Stimulated activated CD4-positive, alpha-beta T cell treated with anti-CD3 and anti-CD28 coated beads, Interleukin-15, amount 100 ng/mL, for 24 hours (primary cell): ENCODE data around the gene KERA.
"Not testable (repeated sequence)": the region's sequence is repeated elsewhere in the genome, so short reads cannot be mapped to it uniquely, and the experiment has no call there.

ENCODE experiments used
- DNase-seq: peaks from one replicate; pipeline ENCODE4 v3.0.0-alpha.2; 2020

KERA gene

GRCh38 chr12:91057368-91058165 lies at the start of gene KERA:
Gene KERA (minus strand): TSS chr12:91058024. CDS start chr12:91056281, 1,743 bp downstream.
- DNase-seq: no peak

GRCh38 chr12:91106283-91106682 lies 48.5 kb upstream of the KERA start:
- DNase-seq: no peak

- no peak for DNase-seq
These were observed 48.0 kb upstream of the KERA start for GRCh38 chr12:91105807-91106206.

- no peak for DNase-seq
These were observed 47.1 kb upstream of the KERA start for GRCh38 chr12:91104812-91105466.

GRCh38 chr12:91103624-91104023 lies 45.8 kb upstream of the KERA start:
- DNase-seq: no peak

- DNase-seq: no peak
These were observed 45.3 kb upstream of the KERA start for GRCh38 chr12:91103101-91103500.

GRCh38 chr12:91100906-91101305 lies 43.1 kb upstream of the KERA start:
- DNase-seq: no peak

GRCh38 chr12:91099836-91100235 lies 42.0 kb upstream of the KERA start:
- no peak for DNase-seq

GRCh38 chr12:91099341-91099740 lies 41.5 kb upstream of the KERA start:
- DNase-seq: no peak

- no peak for DNase-seq
These were observed 41.1 kb upstream of the KERA start for GRCh38 chr12:91098941-91099340.

GRCh38 chr12:91098461-91098860 lies 40.6 kb upstream of the KERA start:
- DNase-seq: no peak

GRCh38 chr12:91094957-91095356 lies 37.1 kb upstream of the KERA start:
- no peak for DNase-seq

- no peak for DNase-seq
These were observed 36.3 kb upstream of the KERA start for GRCh38 chr12:91094032-91094662.

GRCh38 chr12:91093341-91093740 lies 35.5 kb upstream of the KERA start:
- DNase-seq: no peak

GRCh38 chr12:91091916-91092715 lies 34.3 kb upstream of the KERA start:
- DNase-seq: no peak

- not testable (repeated sequence) for DNase-seq
These were observed 32.1 kb upstream of the KERA start for GRCh38 chr12:91089953-91090352.

- no peak for DNase-seq
These were observed 22.2 kb upstream of the KERA start for GRCh38 chr12:91080041-91080440.

GRCh38 chr12:91078501-91078900 lies 20.7 kb upstream of the KERA start:
- DNase-seq: no peak

- DNase-seq: no peak
These were observed 19.6 kb upstream of the KERA start for GRCh38 chr12:91077228-91077954.

GRCh38 chr12:91074851-91075250 lies 17.0 kb upstream of the KERA start:
- DNase-seq: no peak

GRCh38 chr12:91074154-91074709 lies 16.4 kb upstream of the KERA start:
- DNase-seq: no peak

- no peak for DNase-seq
These were observed 15.6 kb upstream of the KERA start for GRCh38 chr12:91073426-91073825.
